H9 (cell line): ENCODE results near the gene SLC35G1. TPM values are rescaled to one million over a fixed set of nuclear protein-coding genes. Genes with fewer than 3 reads are reported as not detected.

Experiments used
- DNase-seq: peaks from one replicate; pipeline ENCODE4 v3.0.0-alpha.2; 2017
- H2AFZ ChIP-seq: one replicate; pipeline ENCODE4 v1.6.1; 2013; ENCODE audit warnings: mild to moderate bottlenecking, low read length, control low read depth, moderate library complexity
- H2AK5ac ChIP-seq: 2 replicates; pipeline ENCODE4 v1.6.1; 2013; ENCODE audit warnings: low read length, control low read depth, mixed read lengths; ENCODE audit not compliant: insufficient read length
- H2BK120ac ChIP-seq: one replicate; pipeline ENCODE4 v1.6.1; 2013; ENCODE audit warnings: low read depth, mild to moderate bottlenecking, low read length, control low read depth, inconsistent platforms; ENCODE audit not compliant: poor library complexity, severe bottlenecking
- H2BK12ac ChIP-seq: 2 replicates; pipeline ENCODE4 v1.6.1; 2013; ENCODE audit warnings: low read length, control low read depth, mixed read lengths, low read depth; ENCODE audit not compliant: insufficient read length
- H2BK15ac ChIP-seq: 2 replicates; pipeline ENCODE4 v1.6.1; 2013; ENCODE audit warnings: low read depth, low read length, control low read depth
- H2BK20ac ChIP-seq: one replicate; pipeline ENCODE4 v1.6.1; 2013; ENCODE audit warnings: low read depth, mild to moderate bottlenecking, low read length, control low read depth, inconsistent platforms; ENCODE audit not compliant: poor library complexity, severe bottlenecking
- H2BK5ac ChIP-seq: 2 replicates; pipeline ENCODE4 v1.6.1; 2013; ENCODE audit warnings: low read length, control low read depth, mixed read lengths; ENCODE audit not compliant: insufficient read length
- H3K14ac ChIP-seq: 2 replicates; pipeline ENCODE4 v1.6.1; 2013; ENCODE audit warnings: low read length, control low read depth; ENCODE audit not compliant: insufficient read depth
- H3K18ac ChIP-seq: 2 replicates; pipeline ENCODE4 v1.6.1; 2013; ENCODE audit warnings: low read depth, mild to moderate bottlenecking, mixed read lengths, low read length, control low read depth; ENCODE audit not compliant: insufficient read length
- H3K23ac ChIP-seq: 2 replicates; pipeline ENCODE4 v1.6.1; 2013; ENCODE audit warnings: low read length, control low read depth, mixed read lengths, low read depth; ENCODE audit not compliant: insufficient read length
- H3K23me2 ChIP-seq: 2 replicates; pipeline ENCODE4 v1.6.1; 2013; ENCODE audit warnings: low read depth, mild to moderate bottlenecking, mixed read lengths, low read length, control low read depth; ENCODE audit not compliant: insufficient read length, poor library complexity, severe bottlenecking
- H3K27ac ChIP-seq: 2 replicates; pipeline ENCODE4 v1.5.1; 2013; ENCODE audit warnings: low read length, control low read depth, mixed read lengths, low read depth; ENCODE audit not compliant: insufficient read length
- H3K27me3 ChIP-seq: 2 replicates; pipeline ENCODE4 v1.6.1; 2013; ENCODE audit warnings: low read length, control low read depth, inconsistent platforms; ENCODE audit not compliant: insufficient read depth
- H3K4ac ChIP-seq: 2 replicates; pipeline ENCODE4 v1.6.1; 2013; ENCODE audit warnings: low read depth, mild to moderate bottlenecking, control low read depth, inconsistent platforms, low read length, moderate library complexity
- H3K4me1 ChIP-seq: 2 replicates; pipeline ENCODE4 v1.6.1; 2013; ENCODE audit warnings: low read length, control low read depth, inconsistent platforms; ENCODE audit not compliant: insufficient read depth
- H3K4me2 ChIP-seq: 2 replicates; pipeline ENCODE4 v1.6.1; 2013; ENCODE audit warnings: low read length, control low read depth, mixed read lengths; ENCODE audit not compliant: insufficient read length, insufficient read depth
- H3K56ac ChIP-seq: 2 replicates; pipeline ENCODE4 v1.6.1; 2013; ENCODE audit warnings: low read depth, mild to moderate bottlenecking, mixed read lengths, low read length, control low read depth; ENCODE audit not compliant: insufficient read length
- H3K79me1 ChIP-seq: 2 replicates; pipeline ENCODE4 v1.6.1; 2013; ENCODE audit warnings: low read depth, mild to moderate bottlenecking, moderate library complexity, low read length, control low read depth, inconsistent platforms; ENCODE audit not compliant: insufficient read depth, poor library complexity, severe bottlenecking
- H3K79me2 ChIP-seq: 2 replicates; pipeline ENCODE4 v1.6.1; 2013; ENCODE audit warnings: low read length, control low read depth, inconsistent platforms; ENCODE audit not compliant: insufficient read depth
- H3K9ac ChIP-seq: 2 replicates; pipeline ENCODE4 v1.6.1; 2013; ENCODE audit warnings: low read length, control low read depth, mixed read lengths; ENCODE audit not compliant: insufficient read length; ENCODE audit errors: extremely low read depth
- H3K9me3 ChIP-seq: one replicate; pipeline ENCODE4 v1.6.1; 2013; ENCODE audit warnings: low read depth, low read length, inconsistent platforms; ENCODE audit not compliant: control insufficient read depth
- H3T11ph ChIP-seq: one replicate; pipeline ENCODE4 v1.6.1; 2013; ENCODE audit warnings: mild to moderate bottlenecking, low read length, control low read depth, inconsistent platforms
- H4K20me1 ChIP-seq: one replicate; pipeline ENCODE4 v1.6.1; 2013; ENCODE audit not compliant: control insufficient read depth, insufficient read length, insufficient read depth
- H4K5ac ChIP-seq: 2 replicates; pipeline ENCODE4 v1.6.1; 2013; ENCODE audit warnings: low read depth, mild to moderate bottlenecking, mixed read lengths, low read length, control low read depth; ENCODE audit not compliant: insufficient read length
- H4K8ac ChIP-seq: replicated peaks from 2 replicates; pipeline ENCODE4 v1.6.1; 2013; ENCODE audit warnings: low read length, control low read depth, mixed read lengths, low read depth; ENCODE audit not compliant: insufficient read length
- H4K91ac ChIP-seq: 2 replicates; pipeline ENCODE4 v1.6.1; 2013; ENCODE audit warnings: low read depth, mild to moderate bottlenecking, moderate library complexity, mixed read lengths, low read length, control low read depth; ENCODE audit not compliant: insufficient read length
- H3K27ac Mint-ChIP-seq, 3 experiments: 2 replicates in 2 of 3; 3 replicates in 1 of 3; pipeline ENCODE4 v1.8.0; 2020 to 2021; ENCODE audit warnings: mixed read lengths in 3 of 3, mild to moderate bottlenecking in 1 of 3, moderate library complexity in 1 of 3
- H3K27me3 Mint-ChIP-seq: 2 replicates; pipeline ENCODE4 v1.8.0; 2021; ENCODE audit warnings: low read depth, mild to moderate bottlenecking, moderate library complexity, mixed read lengths
- H3K36me3 Mint-ChIP-seq, 3 experiments: 2 replicates in 2 of 3; 3 replicates in 1 of 3; pipeline ENCODE4 v1.8.0; 2020 to 2021; ENCODE audit warnings: low read depth in 3 of 3, mixed read lengths in 3 of 3; ENCODE audit not compliant: insufficient read depth in 1 of 3
- H3K4me1 Mint-ChIP-seq, 2 experiments: 2 replicates each; pipeline ENCODE4 v1.8.0; 2020; ENCODE audit warnings: mixed read lengths in 2 of 2
- H3K4me3 Mint-ChIP-seq, 2 experiments: 2 replicates in 1 of 2; 3 replicates in 1 of 2; pipeline ENCODE4 v1.8.0; 2020 to 2021; ENCODE audit warnings: mild to moderate bottlenecking in 2 of 2, mixed read lengths in 2 of 2, moderate library complexity in 1 of 2
- H3K9me3 Mint-ChIP-seq, 2 experiments: 2 replicates in 1 of 2; 3 replicates in 1 of 2; pipeline ENCODE4 v1.8.0; 2020; ENCODE audit warnings: mild to moderate bottlenecking in 2 of 2, mixed read lengths in 2 of 2, moderate library complexity in 1 of 2
- WGBS: extraction: QIAGEN DNeasy Blood & Tissue Kit; methylation state at CpG from one replicate; pipeline ENCODE4 v1.1.7; 2013; ENCODE audit warnings: missing lambda C conversion rate, low lambda C conversion rate, mixed read lengths; ENCODE audit not compliant: insufficient read length; ENCODE audit errors: extremely low coverage; 5-methylcytosine and 5-hydroxymethylcytosine counted together
- total RNA-seq: library from RNA; stranded (reverse); gene quantifications from 2 replicates; pipeline ENCODE4 v1.2.1, GENCODE V29; 2021
- TF ChIP-seq, protein P1 (sequence below): fragments of 200-600 bp; sonication (generic); conservative IDR thresholded peaks from 3 replicates; pipeline ENCODE4 v1.8.0; 2021; ENCODE audit warnings: antibody characterized with exemption, mild to moderate bottlenecking

Gene SLC35G1
- total RNA-seq, 1 experiment from 2014 or later: 6.3 TPM

DNA sequence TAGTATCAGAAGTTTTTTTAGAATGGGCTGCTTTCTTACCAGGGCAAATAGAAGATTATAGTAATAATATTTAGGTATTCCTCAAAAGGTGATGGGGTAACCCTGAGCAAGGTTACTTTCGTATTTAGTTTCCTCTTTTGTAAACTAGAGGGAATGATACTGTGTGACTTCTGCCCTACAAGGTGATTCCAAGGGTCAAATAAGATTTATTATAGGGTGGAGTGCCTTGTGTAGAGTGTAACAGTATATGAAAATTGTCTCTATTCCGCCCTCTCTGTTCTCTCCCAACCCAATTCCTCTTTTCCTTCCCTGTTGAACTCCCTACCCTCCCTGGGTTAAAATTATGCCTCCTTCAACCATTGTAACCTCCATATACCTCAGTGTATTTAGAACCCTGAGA is 5.3 kb downstream of the SLC35G1 start:
- H3K27me3 ChIP-seq: peaks cover 9% of the 10 kb centered on the region; the same call in 1 of the 2 replicates
- Mint-ChIP-seq H3K4me3 (no peak overlapping the region), H3K4me1 (peaks cover 25 to 32% of the 10 kb centered on the region in 2 experiments), H3K27me3 (peaks cover 17% of the 10 kb centered on the region), H3K9me3 (no peaks in the 10 kb centered on the region), H3K27ac (no peak overlapping the region), H3K36me3 (peaks cover 1 to 5% (median 2%) of the 10 kb centered on the region in 3 experiments; a peak in 5 of 7 replicates)
- H3K4me1 ChIP-seq: peaks cover 7% of the 10 kb centered on the region
- no peak overlapping the region for H2BK20ac ChIP-seq
- peaks cover 7% of the 10 kb centered on the region for H3K23me2 ChIP-seq
- no peak overlapping the region for H3K23ac ChIP-seq
- no peak overlapping the region for H3K18ac ChIP-seq
- no peaks in the 10 kb centered on the region for H3K79me1 ChIP-seq
- H4K20me1 ChIP-seq: no peaks in the 10 kb centered on the region
- H2BK15ac ChIP-seq: no peak overlapping the region
- no peak overlapping the region for H2BK5ac ChIP-seq
- H3K56ac ChIP-seq: no peak overlapping the region
- H3K4ac ChIP-seq: no peak overlapping the region
- H3K9ac ChIP-seq: no peak overlapping the region
- no peak overlapping the region for H2AFZ ChIP-seq
- no peak overlapping the region for H2AK5ac ChIP-seq
- WGBS: no CpG with 5 or more reads among the region's 2 CpGs
- H3K27ac ChIP-seq: no peak overlapping the region
- TF ChIP-seq, protein P1, sequence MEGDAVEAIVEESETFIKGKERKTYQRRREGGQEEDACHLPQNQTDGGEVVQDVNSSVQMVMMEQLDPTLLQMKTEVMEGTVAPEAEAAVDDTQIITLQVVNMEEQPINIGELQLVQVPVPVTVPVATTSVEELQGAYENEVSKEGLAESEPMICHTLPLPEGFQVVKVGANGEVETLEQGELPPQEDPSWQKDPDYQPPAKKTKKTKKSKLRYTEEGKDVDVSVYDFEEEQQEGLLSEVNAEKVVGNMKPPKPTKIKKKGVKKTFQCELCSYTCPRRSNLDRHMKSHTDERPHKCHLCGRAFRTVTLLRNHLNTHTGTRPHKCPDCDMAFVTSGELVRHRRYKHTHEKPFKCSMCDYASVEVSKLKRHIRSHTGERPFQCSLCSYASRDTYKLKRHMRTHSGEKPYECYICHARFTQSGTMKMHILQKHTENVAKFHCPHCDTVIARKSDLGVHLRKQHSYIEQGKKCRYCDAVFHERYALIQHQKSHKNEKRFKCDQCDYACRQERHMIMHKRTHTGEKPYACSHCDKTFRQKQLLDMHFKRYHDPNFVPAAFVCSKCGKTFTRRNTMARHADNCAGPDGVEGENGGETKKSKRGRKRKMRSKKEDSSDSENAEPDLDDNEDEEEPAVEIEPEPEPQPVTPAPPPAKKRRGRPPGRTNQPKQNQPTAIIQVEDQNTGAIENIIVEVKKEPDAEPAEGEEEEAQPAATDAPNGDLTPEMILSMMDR: no peak
- no peak overlapping the region for H3K4me2 ChIP-seq
- H4K5ac ChIP-seq: no peak overlapping the region
- no peak overlapping the region for H3T11ph ChIP-seq
- no peak overlapping the region for H4K91ac ChIP-seq
- H2BK12ac ChIP-seq: no peak overlapping the region
- H3K14ac ChIP-seq: no peak overlapping the region
- H2BK120ac ChIP-seq: no peak overlapping the region
- no peak for DNase-seq
- no peaks in the 10 kb centered on the region for H3K9me3 ChIP-seq
- H3K79me2 ChIP-seq: 0 out of 2 replicates have a peak, but pooled peaks cover 2% of the 10 kb centered on the region
- no peak overlapping the region for H4K8ac ChIP-seq
